RWPE1 (cell line): ENCODE results near the gene GCFC2.

Experiments used
- CTCF ChIA-PET: fragments of 350-600 bp; sonication (Branson Sonifier 250); formaldehyde crosslinking; extraction: SDS; loops from one replicate; lab custom pipeline; 2021; lab: Yijun Ruan, JAX
- POLR2A ChIA-PET: fragments of 400-600 bp; formaldehyde crosslinking; extraction: SDS; loops from one replicate; lab custom pipeline; 2020; ENCODE audit warnings: antibody characterized with exemption; ENCODE audit not compliant: low non-redundant PET; lab: Yijun Ruan, JAX
- DNase-seq: peaks from one replicate; pipeline ENCODE4 v3.0.0; 2012; ENCODE audit warnings: low spot score
- H3K27ac ChIP-seq: fragments of 450-650 bp; 2 replicates; pipeline ENCODE4 v1.5.1; 2017
- CTCF ChIP-seq: fragments of 450-650 bp; conservative IDR thresholded peaks from 2 replicates; pipeline ENCODE4 v1.5.1; 2017; ENCODE audit warnings: low read depth, mild to moderate bottlenecking

Gene GCFC2

DNA sequence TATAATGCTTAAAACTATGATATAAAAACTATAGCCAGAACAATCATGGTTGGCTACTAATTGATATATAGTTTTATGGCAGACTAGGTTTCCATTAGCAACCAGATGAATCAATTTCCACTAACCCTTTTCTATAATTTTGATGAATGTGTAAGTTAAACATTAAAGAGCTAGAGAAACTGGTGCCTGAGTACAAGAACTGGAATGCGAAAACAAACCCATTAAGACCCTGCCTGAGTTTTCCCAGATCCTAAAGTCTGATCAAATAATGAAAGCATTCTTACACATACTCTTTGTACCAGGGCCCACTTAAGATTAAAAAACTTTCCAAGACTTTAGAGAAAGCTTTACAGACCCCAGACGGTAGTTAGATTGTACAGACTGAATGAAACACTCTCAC lies 42.8 kb downstream of the GCFC2 start:
- no peak overlapping the region for H3K27ac ChIP-seq
- no peak for TF ChIP-seq CTCF
- ChIA-PET CTCF (interaction anchor here (2.7 kb wide), 1 partner anchor 9 kb away, joined by 9 read pairs; no protein-coding TSS in a partner anchor), POLR2A (no interaction called here)
- no peak for DNase-seq

DNA sequence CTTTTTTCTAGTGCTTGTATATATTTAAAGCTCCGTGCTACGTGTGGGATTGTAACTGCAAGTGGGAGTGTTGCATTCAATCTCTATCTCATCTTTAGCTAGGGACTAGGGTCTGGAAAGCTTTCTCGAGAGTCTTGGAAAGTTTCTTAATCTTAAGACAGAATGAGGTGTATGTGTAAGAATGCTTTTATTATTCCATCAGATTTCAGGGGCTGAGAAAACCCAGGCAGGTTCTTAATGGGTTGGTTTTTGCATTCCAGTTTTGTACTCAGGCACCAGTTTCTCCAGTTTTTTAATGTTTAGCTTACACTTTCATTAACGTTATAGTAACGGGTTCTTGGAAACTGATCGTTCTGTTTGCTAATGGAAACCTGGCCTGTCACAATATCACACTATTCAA lies 43.8 kb downstream of the GCFC2 start:
- DNase-seq: no peak
- no peak overlapping the region for H3K27ac ChIP-seq
- TF ChIP-seq CTCF: no peak
- CTCF ChIA-PET: interaction anchor here (0.6 to 2.7 kb wide), 3 partner anchors 10 to 26 kb away, joined by 3 to 9 read pairs (median 4); no protein-coding TSS in a partner anchor
- POLR2A ChIA-PET: no interaction called here

DNA sequence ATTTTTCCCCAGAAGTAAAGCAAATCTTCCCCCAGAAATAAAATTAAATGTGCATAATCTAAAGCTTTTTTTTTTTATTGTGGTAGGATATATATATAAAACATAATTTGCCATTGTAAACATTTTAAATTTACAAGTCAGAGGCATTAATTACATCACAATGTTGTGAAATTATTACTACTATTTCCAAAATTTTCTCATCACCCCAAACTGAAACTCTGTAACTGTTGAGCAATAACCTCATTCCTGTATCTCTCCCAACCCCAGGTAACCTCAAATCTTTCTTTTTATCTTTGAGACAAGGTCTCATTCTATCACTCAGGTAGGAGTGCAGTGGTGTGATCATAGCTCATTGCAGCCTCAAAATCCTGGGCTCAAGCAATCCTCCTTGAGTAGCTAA lies 52.9 kb downstream of the GCFC2 start:
- ChIA-PET CTCF (no interaction called here), POLR2A (no interaction called here)
- TF ChIP-seq CTCF: no peak
- no peak for DNase-seq
- no peak overlapping the region for H3K27ac ChIP-seq

GRCh38 chr2:75656563-75656962 lies 54.2 kb downstream of the GCFC2 start:
- CTCF ChIA-PET: interaction anchor here (0.6 to 0.8 kb wide), 3 partner anchors 20 to 271 kb away, joined by 3 to 4 read pairs (median 3); no protein-coding TSS in a partner anchor
- TF ChIP-seq CTCF: no peak
- H3K27ac ChIP-seq: no peak overlapping the region
- no peak for DNase-seq
- POLR2A ChIA-PET: no interaction called here

DNA sequence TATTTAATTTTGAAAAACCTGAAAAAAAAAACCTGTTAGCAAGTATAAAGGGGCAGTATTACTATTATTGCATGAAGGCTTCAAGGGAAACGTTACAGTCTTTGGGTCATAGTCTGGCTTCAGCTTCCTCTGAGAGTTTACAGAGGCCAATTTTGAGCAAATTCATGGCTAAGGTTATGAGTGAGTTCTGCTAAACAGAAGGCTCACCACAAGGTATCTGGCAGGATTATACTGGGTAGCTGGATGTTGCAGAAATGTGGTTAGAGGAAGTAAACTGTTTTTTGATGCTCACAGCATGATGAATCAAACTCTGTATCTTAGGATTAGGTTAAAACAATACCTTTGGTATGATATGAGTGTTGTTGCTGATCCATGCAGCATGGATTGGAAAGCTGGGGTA lies 54.9 kb downstream of the GCFC2 start:
- H3K27ac ChIP-seq: no peak overlapping the region
- TF ChIP-seq CTCF: no peak
- POLR2A ChIA-PET: no interaction called here
- no peak for DNase-seq
- CTCF ChIA-PET: interaction anchor here (0.8 kb wide), 1 partner anchor 21 kb away, joined by 4 read pairs; no protein-coding TSS in a partner anchor

- CTCF ChIA-PET: interaction anchor here (0.6 kb wide), 1 partner anchor 189 kb away, joined by 4 read pairs; no protein-coding TSS in a partner anchor
These were observed 56.7 kb downstream of the GCFC2 start for GRCh38 chr2:75654012-75654411.

More at GRCh38 chr2:75654012-75654411, 56.7 kb downstream of the GCFC2 start:
- no peak for DNase-seq
- TF ChIP-seq CTCF: no peak
- no peak overlapping the region for H3K27ac ChIP-seq
- POLR2A ChIA-PET: no interaction called here
